Stomach smooth muscle (tissue), 2 donors: ENCODE results near the gene GNAZ.
A peak's percentile ranks its signal among the peaks of the same experiment; 100 is the strongest.

Source experiments
- H3K27ac ChIP-seq: one replicate; pipeline ENCODE4 v1.7.0; 2013; ENCODE audit warnings: mild to moderate bottlenecking, low read length, inconsistent platforms
- H3K27me3 ChIP-seq, 2 donors: one replicate each; pipeline ENCODE4 v1.7.0; 2013; ENCODE audit warnings: low read length in 2 of 2; ENCODE audit not compliant: insufficient read depth in 2 of 2, control insufficient read depth in 1 of 2
- H3K36me3 ChIP-seq, 2 donors: one replicate each; pipeline ENCODE4 v1.7.0; 2013; ENCODE audit warnings: low read length in 2 of 2; ENCODE audit not compliant: control insufficient read depth in 2 of 2, insufficient read depth in 2 of 2
- H3K4me1 ChIP-seq: one replicate; pipeline ENCODE4 v1.7.0; 2013; ENCODE audit warnings: low read length; ENCODE audit not compliant: control insufficient read depth, insufficient read depth
- H3K4me3 ChIP-seq, 2 donors: one replicate each; pipeline ENCODE4 v1.7.0; 2013; ENCODE audit warnings: low read length in 2 of 2
- H3K9ac ChIP-seq, 2 donors: one replicate each; pipeline ENCODE4 v1.7.0; 2013; ENCODE audit warnings: low read length in 2 of 2, mild to moderate bottlenecking in 1 of 2
- H3K9me3 ChIP-seq, 2 donors: one replicate each; pipeline ENCODE4 v1.7.0; 2013; ENCODE audit warnings: low read length in 2 of 2; ENCODE audit not compliant: control insufficient read depth in 2 of 2
- donor health status: healthy.
- donor health status: Pancreatic carcinoma.

Gene GNAZ

GRCh38 chr22:23065495-23066122 lies 4.7 kb upstream of the GNAZ start:
- Histone ChIP-seq H3K36me3 (no peaks in the 10 kb centered on the region), H3K4me3 (no peak overlapping the region), H3K27me3 (peaks cover 0 to 2% of the 10 kb centered on the region in 2 donors), H3K9ac (no peak overlapping the region), H3K27ac (no peak overlapping the region), H3K9me3 (no peaks in the 10 kb centered on the region), H3K4me1 (peaks cover 14% of the 10 kb centered on the region)

- H3K9ac ChIP-seq: no peak overlapping the region
- no peak overlapping the region for H3K4me3 ChIP-seq
- H3K27me3 ChIP-seq: peaks cover 0 to 2% of the 10 kb centered on the region in 2 donors
- H3K4me1 ChIP-seq: peaks cover 19% of the 10 kb centered on the region
- no peaks in the 10 kb centered on the region for H3K9me3 ChIP-seq
- H3K36me3 ChIP-seq: no peaks in the 10 kb centered on the region
- H3K27ac ChIP-seq: no peak overlapping the region
Measured at GRCh38 chr22:23066200-23067022, 3.9 kb upstream of the GNAZ start.

- Histone ChIP-seq H3K27ac (no peak overlapping the region), H3K4me1 (peaks cover 26% of the 10 kb centered on the region), H3K9ac (no peak overlapping the region), H3K36me3 (no peaks in the 10 kb centered on the region), H3K9me3 (no peaks in the 10 kb centered on the region), H3K4me3 (no peak overlapping the region), H3K27me3 (peaks cover 0 to 2% of the 10 kb centered on the region in 2 donors)
Measured at GRCh38 chr22:23067023-23067650, 3.2 kb upstream of the GNAZ start.

- Histone ChIP-seq H3K4me3 (no peak overlapping the region), H3K9me3 (no peaks in the 10 kb centered on the region), H3K9ac (no peak overlapping the region), H3K36me3 (no peaks in the 10 kb centered on the region), H3K27me3 (no peaks in the 10 kb centered on the region), H3K27ac (no peak overlapping the region), H3K4me1 (peaks cover 30% of the 10 kb centered on the region)
Measured at GRCh38 chr22:23067691-23068090, 2.6 kb upstream of the GNAZ start.

GRCh38 chr22:23068096-23068831 lies 2.1 kb upstream of the GNAZ start:
- H3K9ac ChIP-seq: no peak overlapping the region
- no peak overlapping the region for H3K4me3 ChIP-seq
- H3K36me3 ChIP-seq: no peaks in the 10 kb centered on the region
- no peaks in the 10 kb centered on the region for H3K9me3 ChIP-seq
- H3K27ac ChIP-seq: no peak overlapping the region
- H3K4me1 ChIP-seq: peaks cover 30% of the 10 kb centered on the region
- H3K27me3 ChIP-seq: no peaks in the 10 kb centered on the region

- no peak overlapping the region for H3K9ac ChIP-seq
- H3K27ac ChIP-seq: no peak overlapping the region
- no peaks in the 10 kb centered on the region for H3K9me3 ChIP-seq
- H3K36me3 ChIP-seq: no peaks in the 10 kb centered on the region
- peaks cover 31% of the 10 kb centered on the region for H3K4me1 ChIP-seq
- no peaks in the 10 kb centered on the region for H3K27me3 ChIP-seq
- H3K4me3 ChIP-seq: peak overlapping the region in 1 of 2 donors; percentile 81
Measured at GRCh38 chr22:23068832-23069385, 1.4 kb upstream of the GNAZ start.

GRCh38 chr22:23069502-23070357 lies 589 bp upstream of the GNAZ start:
- H3K4me1 ChIP-seq: peaks cover 31% of the 10 kb centered on the region

GRCh38 chr22:23071230-23072076 lies 1.1 kb downstream of the GNAZ start:
- peak overlapping the region; percentile 62 to 71 for H3K9ac ChIP-seq

More at GRCh38 chr22:23069502-23070357, 589 bp upstream of the GNAZ start:
- Histone ChIP-seq H3K9me3 (no peaks in the 10 kb centered on the region), H3K36me3 (no peaks in the 10 kb centered on the region), H3K27me3 (no peaks in the 10 kb centered on the region), H3K4me3 (peak overlapping the region; percentile 81 to 84), H3K9ac (peak overlapping the region; percentile 58 to 67), H3K27ac (peak overlapping the region; percentile 41)

More at GRCh38 chr22:23071230-23072076, 1.1 kb downstream of the GNAZ start:
- Histone ChIP-seq H3K4me1 (peaks cover 31% of the 10 kb centered on the region), H3K27me3 (no peaks in the 10 kb centered on the region), H3K27ac (no peak overlapping the region), H3K9me3 (no peaks in the 10 kb centered on the region), H3K36me3 (no peaks in the 10 kb centered on the region), H3K4me3 (peak overlapping the region; percentile 70 to 76)
